Neural cell (in vitro differentiated cells): ENCODE measurements around the gene PDCD1. TPM values are rescaled to one million over a fixed set of nuclear protein-coding genes. Genes with fewer than 3 reads are reported as not detected.
"Not testable (repeated sequence)": the region's sequence is repeated elsewhere in the genome, so short reads cannot be mapped to it uniquely, and the experiment has no call there.

Experiments used
- H2AFZ ChIP-seq: fragments of 200-600, 300-800 bp; sonication (generic), shearing (Covaris generic); 2 replicates; pipeline ENCODE4 v1.6.0; 2014; ENCODE audit warnings: low read depth, mild to moderate bottlenecking, antibody characterized with exemption, low read length, moderate library complexity
- H3F3A ChIP-seq: fragments of 200-600 bp; shearing (Covaris generic); 2 replicates; pipeline ENCODE4 v1.6.1; 2016; ENCODE audit warnings: mild to moderate bottlenecking, moderate library complexity, mixed read lengths, antibody characterized with exemption, low read length; ENCODE audit not compliant: insufficient read depth, poor library complexity, severe bottlenecking
- H3K27ac ChIP-seq: fragments of 200-600, 300-800 bp; sonication (generic), shearing (Covaris generic); 2 replicates; pipeline ENCODE4 v1.5.1; 2014; ENCODE audit warnings: mild to moderate bottlenecking, low read length, moderate library complexity
- H3K27me3 ChIP-seq: fragments of 300-800, 200-600 bp; sonication (generic), shearing (Covaris generic); 2 replicates; pipeline ENCODE4 v1.6.0; 2014; ENCODE audit warnings: mild to moderate bottlenecking, low read depth, low read length, moderate library complexity; ENCODE audit not compliant: insufficient read depth
- H3K36me3 ChIP-seq: fragments of 300-800, 200-600 bp; sonication (generic), shearing (Covaris generic); 2 replicates; pipeline ENCODE4 v1.5.1; 2014; ENCODE audit warnings: mild to moderate bottlenecking, antibody characterized with exemption, low read length, moderate library complexity; ENCODE audit not compliant: insufficient read depth
- H3K4me2 ChIP-seq: fragments of 300-800, 200-600 bp; sonication (generic), shearing (Covaris generic); 2 replicates; pipeline ENCODE4 v1.6.0; 2014; ENCODE audit warnings: mild to moderate bottlenecking, low read length
- H3K4me3 ChIP-seq: fragments of 300-800, 200-600 bp; sonication (generic), shearing (Covaris generic); 2 replicates; pipeline ENCODE4 v1.5.1; 2014; ENCODE audit warnings: mild to moderate bottlenecking, low read length, moderate library complexity
- H3K79me2 ChIP-seq: fragments of 200-600 bp; shearing (Covaris generic); replicated peaks from 2 replicates; pipeline ENCODE4 v1.6.0; 2014; ENCODE audit warnings: mild to moderate bottlenecking, low read length, moderate library complexity; ENCODE audit not compliant: insufficient read depth
- H3K9ac ChIP-seq: fragments of 300-800, 200-600 bp; sonication (generic), shearing (Covaris generic); 2 replicates; pipeline ENCODE4 v1.6.1; 2016; ENCODE audit warnings: mild to moderate bottlenecking, low read length, mixed read lengths
- H3K9me2 ChIP-seq: fragments of 200-600 bp; shearing (Covaris generic); 2 replicates; pipeline ENCODE4 v1.6.1; 2016; ENCODE audit warnings: mild to moderate bottlenecking, low read length, mixed read lengths; ENCODE audit not compliant: insufficient read depth
- H3K9me3 ChIP-seq: fragments of 200-600, 300-800 bp; sonication (generic), shearing (Covaris generic); 2 replicates; pipeline ENCODE4 v1.6.1; 2016; ENCODE audit warnings: mild to moderate bottlenecking, mixed run types, low read length, moderate library complexity, mixed read lengths
- H4K20me1 ChIP-seq: fragments of 200-600 bp; shearing (Covaris generic); 2 replicates; pipeline ENCODE4 v1.6.1; 2016; ENCODE audit warnings: mild to moderate bottlenecking, mixed run types; ENCODE audit not compliant: insufficient read depth
- EP300 ChIP-seq: fragments of 450-650 bp; conservative IDR thresholded peaks from 2 replicates; pipeline ENCODE4 v1.6.1; 2014; ENCODE audit warnings: antibody characterized with exemption, mild to moderate bottlenecking, moderate library complexity; ENCODE audit not compliant: poor library complexity, severe bottlenecking
- EZH2 ChIP-seq: fragments of 200-600, 300-800 bp; shearing (Covaris generic), sonication (generic); IDR thresholded peaks from 2 replicates; pipeline ENCODE4 v1.6.1; 2014; ENCODE audit warnings: antibody characterized with exemption, low read length, borderline replicate concordance, mild to moderate bottlenecking; ENCODE audit not compliant: insufficient read depth, poor library complexity, severe bottlenecking
- MXI1 ChIP-seq: fragments of 450-650 bp; conservative IDR thresholded peaks from 2 replicates; pipeline ENCODE4 v1.6.1; 2014; ENCODE audit warnings: antibody characterized with exemption, mild to moderate bottlenecking; ENCODE audit not compliant: poor library complexity, severe bottlenecking
- POLR2AphosphoS5 ChIP-seq: IDR thresholded peaks from 2 replicates; pipeline ENCODE4 v1.6.1; 2012
- RAD21 ChIP-seq: fragments of 450-650 bp; conservative IDR thresholded peaks from 2 replicates; pipeline ENCODE4 v1.6.1; 2014; ENCODE audit warnings: antibody characterized with exemption, mild to moderate bottlenecking, moderate library complexity
- TAF1 ChIP-seq: IDR thresholded peaks from 2 replicates; pipeline ENCODE4 v1.6.1; 2012; ENCODE audit warnings: low read depth
- polyA plus RNA-seq: library from polyadenylated mRNA; depleted of rRNA; stranded (reverse); fragments of >200 nt; gene quantifications from 2 replicates; pipeline ENCODE4 v1.2.3, GENCODE V29; 2014
- TF ChIP-seq, protein P1 (sequence below): fragments of 450-650 bp; IDR thresholded peaks from 2 replicates; pipeline ENCODE4 v1.5.1; 2014; ENCODE audit warnings: antibody characterized with exemption, mild to moderate bottlenecking, moderate library complexity; ENCODE audit not compliant: poor library complexity, severe bottlenecking
- TF ChIP-seq, protein P2 (sequence below): IDR thresholded peaks from 2 replicates; pipeline ENCODE4 v1.6.1; 2012; ENCODE audit warnings: borderline replicate concordance

The PDCD1 gene
- polyA plus RNA-seq, 1 donor from 2014 or later, result not detected

DNA sequence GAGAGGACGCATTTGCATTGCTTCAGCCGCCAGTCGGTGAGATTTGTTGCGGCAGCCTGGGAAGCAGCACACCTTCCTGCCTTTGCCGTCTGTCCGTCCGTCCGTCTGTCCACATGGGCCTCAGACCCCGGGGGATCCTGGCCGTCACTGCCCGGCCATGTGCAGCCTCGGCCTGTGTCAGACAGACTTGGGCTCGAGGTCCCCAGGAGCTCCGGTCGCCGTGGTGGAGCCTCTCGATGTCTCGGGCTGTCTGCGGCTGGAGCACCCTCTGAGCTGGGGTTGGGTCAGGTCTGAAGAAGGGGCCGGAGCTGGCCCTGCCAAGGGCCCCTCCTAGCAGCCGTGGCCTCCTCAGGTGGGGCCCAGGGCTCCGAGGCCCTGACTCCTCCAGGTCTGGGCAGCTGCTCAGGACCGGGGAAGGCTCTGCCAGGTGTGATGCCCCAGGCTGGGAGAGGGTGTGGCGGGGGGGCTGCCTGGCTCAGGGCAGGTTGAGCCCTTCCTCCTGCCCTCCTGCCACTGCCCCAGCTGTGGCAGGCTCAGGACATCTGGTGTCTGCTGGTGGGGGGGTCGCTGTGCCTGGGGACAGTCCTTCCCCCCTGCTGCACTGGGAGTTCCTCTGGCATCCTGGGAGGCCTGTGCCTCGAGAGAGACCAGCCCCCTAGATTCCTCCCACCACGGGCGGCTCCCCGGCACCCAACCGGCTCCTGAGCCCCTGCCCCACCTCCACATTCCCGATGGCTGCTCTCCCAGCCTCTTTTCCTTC lies 37.9 kb downstream of the PDCD1 start:
- Histone ChIP-seq H3K27ac (no peak overlapping the region), H3K27me3 (no peaks in the 10 kb centered on the region), H3K4me2 (no peak overlapping the region), H3K36me3 (no peaks in the 10 kb centered on the region), H3K79me2 (no peaks in the 10 kb centered on the region), H3K9me2 (no peaks in the 10 kb centered on the region), H2AFZ (no peak overlapping the region), H3F3A (no peaks in the 10 kb centered on the region), H3K4me3 (no peak overlapping the region), H3K9ac (no peak overlapping the region), H3K9me3 (no peaks in the 10 kb centered on the region), H4K20me1 (no peaks in the 10 kb centered on the region)
- TF ChIP-seq RAD21, result no peak
- TF ChIP-seq EZH2, result no peak
- no peak for TF ChIP-seq POLR2AphosphoS5

DNA sequence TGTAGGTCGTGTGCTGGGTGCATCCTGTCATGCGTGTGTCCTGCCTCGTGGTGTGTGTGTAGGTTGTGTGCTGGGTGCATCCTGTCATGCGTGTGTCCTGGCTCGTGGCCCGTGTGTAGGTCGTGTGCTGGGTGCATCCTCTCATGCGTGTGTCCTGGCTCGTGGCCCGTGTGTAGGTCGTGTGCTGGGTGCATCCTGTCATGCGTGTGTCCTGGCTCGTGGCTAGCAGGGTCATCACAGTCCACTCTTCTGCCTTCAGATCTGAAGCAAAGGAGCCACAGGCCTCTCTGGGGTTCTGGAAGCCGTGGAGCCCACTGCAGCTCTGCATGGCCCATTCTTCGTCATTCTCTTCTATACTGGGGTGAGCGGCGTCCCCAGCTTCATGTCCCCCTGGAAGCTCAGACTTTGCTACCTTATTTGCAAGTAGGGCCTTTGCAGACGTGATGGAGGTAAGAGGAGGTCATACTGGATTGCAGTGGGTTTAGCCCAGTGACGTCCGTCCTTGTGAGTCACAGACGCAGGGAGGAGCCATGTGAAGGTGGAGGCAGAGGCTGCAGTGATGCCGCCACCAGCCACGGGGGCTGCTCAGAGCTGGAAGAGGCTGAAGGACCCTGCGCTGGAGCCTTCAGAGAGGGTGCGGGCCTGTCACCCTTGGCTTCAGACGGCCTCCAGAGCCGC lies 38.6 kb downstream of the PDCD1 start:
- not testable (repeated sequence) for H3K9ac ChIP-seq, H3K9me3 ChIP-seq

DNA sequence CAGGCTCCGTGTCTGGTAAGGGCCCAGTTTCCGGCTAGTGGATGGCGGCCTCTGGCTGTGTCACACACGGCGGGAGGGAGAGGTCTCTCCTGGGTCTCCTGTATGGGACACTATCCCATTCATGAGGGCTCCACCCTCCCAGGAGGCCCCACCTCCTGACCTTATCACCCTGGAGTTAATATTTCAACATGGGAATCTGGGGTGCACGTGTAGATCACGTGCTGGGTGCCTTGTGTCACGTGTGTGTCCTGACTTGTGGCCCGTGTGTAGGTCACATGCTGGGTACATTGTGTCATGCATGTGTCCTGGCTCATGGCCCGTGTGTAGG lies 39.8 kb downstream of the PDCD1 start:
- H3K27me3 ChIP-seq, result no peaks in the 10 kb centered on the region
- H3K9me3 ChIP-seq, result no peaks in the 10 kb centered on the region
- no peak overlapping the region for H3K4me3 ChIP-seq
- no peak overlapping the region for H3K4me2 ChIP-seq
- no peaks in the 10 kb centered on the region for H4K20me1 ChIP-seq
- no peaks in the 10 kb centered on the region for H3F3A ChIP-seq
- TF ChIP-seq RAD21, result no peak
- TF ChIP-seq, protein P1, sequence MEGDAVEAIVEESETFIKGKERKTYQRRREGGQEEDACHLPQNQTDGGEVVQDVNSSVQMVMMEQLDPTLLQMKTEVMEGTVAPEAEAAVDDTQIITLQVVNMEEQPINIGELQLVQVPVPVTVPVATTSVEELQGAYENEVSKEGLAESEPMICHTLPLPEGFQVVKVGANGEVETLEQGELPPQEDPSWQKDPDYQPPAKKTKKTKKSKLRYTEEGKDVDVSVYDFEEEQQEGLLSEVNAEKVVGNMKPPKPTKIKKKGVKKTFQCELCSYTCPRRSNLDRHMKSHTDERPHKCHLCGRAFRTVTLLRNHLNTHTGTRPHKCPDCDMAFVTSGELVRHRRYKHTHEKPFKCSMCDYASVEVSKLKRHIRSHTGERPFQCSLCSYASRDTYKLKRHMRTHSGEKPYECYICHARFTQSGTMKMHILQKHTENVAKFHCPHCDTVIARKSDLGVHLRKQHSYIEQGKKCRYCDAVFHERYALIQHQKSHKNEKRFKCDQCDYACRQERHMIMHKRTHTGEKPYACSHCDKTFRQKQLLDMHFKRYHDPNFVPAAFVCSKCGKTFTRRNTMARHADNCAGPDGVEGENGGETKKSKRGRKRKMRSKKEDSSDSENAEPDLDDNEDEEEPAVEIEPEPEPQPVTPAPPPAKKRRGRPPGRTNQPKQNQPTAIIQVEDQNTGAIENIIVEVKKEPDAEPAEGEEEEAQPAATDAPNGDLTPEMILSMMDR, result no peak
- TF ChIP-seq POLR2AphosphoS5, result no peak
- no peak for TF ChIP-seq EP300
- no peak overlapping the region for H2AFZ ChIP-seq
- H3K9ac ChIP-seq, result no peak overlapping the region
- no peaks in the 10 kb centered on the region for H3K36me3 ChIP-seq
- H3K79me2 ChIP-seq, result no peaks in the 10 kb centered on the region
- no peak overlapping the region for H3K27ac ChIP-seq
- H3K9me2 ChIP-seq, result no peaks in the 10 kb centered on the region

More for the DNA sequence above, 38.6 kb downstream of the PDCD1 start:
- not testable (repeated sequence) for H3K79me2 ChIP-seq, H3K27ac ChIP-seq, H3K9me2 ChIP-seq, H3K27me3 ChIP-seq, H3K4me2 ChIP-seq, H3K4me3 ChIP-seq, H3K36me3 ChIP-seq, H2AFZ ChIP-seq, H4K20me1 ChIP-seq, H3F3A ChIP-seq

DNA sequence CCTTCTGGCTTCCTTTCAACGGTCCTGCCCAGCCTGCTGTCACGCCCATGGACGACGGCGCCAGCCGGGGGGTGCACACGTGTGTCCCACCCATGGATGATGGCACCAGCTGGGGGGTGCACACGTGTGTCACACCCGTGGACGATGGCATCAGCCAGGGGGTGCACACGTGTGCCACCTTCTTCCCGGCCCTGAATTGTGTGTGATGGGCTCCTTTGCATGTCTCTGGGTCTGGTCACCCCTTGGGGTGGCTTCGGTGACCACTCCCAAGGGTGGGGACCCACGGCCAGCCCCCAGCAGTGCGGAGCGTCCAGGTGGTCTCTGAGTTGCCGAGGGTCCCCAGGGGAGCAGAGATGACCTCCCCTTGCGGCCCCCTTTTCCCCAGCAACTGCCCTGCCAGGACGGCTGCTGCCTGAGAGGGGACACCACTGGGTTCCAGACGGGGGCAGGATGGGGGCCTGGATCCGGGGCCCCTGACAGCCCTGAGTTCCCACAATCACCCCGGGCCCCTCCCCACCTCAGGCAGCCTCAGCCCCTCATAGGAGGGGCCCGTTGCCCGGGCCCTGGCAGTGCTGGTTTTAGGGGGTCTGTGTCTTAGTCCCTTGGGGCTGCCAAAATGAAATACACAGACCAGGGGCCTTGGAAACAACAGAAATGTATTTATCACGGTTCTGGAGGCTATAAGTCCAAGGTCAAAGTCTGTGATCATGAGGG lies 40.3 kb downstream of the PDCD1 start:
- Histone ChIP-seq H3K9ac (no peak overlapping the region), H3K36me3 (no peaks in the 10 kb centered on the region), H2AFZ (no peak overlapping the region), H3K9me2 (no peaks in the 10 kb centered on the region), H3F3A (no peaks in the 10 kb centered on the region), H3K4me2 (no peak overlapping the region), H3K4me3 (no peak overlapping the region), H3K27ac (no peak overlapping the region), H3K79me2 (no peaks in the 10 kb centered on the region), H4K20me1 (no peaks in the 10 kb centered on the region), H3K27me3 (no peaks in the 10 kb centered on the region), H3K9me3 (no peaks in the 10 kb centered on the region)
- TF ChIP-seq EZH2, result no peak
- no peak for TF ChIP-seq RAD21
- no peak for TF ChIP-seq TAF1
- TF ChIP-seq, protein P2, sequence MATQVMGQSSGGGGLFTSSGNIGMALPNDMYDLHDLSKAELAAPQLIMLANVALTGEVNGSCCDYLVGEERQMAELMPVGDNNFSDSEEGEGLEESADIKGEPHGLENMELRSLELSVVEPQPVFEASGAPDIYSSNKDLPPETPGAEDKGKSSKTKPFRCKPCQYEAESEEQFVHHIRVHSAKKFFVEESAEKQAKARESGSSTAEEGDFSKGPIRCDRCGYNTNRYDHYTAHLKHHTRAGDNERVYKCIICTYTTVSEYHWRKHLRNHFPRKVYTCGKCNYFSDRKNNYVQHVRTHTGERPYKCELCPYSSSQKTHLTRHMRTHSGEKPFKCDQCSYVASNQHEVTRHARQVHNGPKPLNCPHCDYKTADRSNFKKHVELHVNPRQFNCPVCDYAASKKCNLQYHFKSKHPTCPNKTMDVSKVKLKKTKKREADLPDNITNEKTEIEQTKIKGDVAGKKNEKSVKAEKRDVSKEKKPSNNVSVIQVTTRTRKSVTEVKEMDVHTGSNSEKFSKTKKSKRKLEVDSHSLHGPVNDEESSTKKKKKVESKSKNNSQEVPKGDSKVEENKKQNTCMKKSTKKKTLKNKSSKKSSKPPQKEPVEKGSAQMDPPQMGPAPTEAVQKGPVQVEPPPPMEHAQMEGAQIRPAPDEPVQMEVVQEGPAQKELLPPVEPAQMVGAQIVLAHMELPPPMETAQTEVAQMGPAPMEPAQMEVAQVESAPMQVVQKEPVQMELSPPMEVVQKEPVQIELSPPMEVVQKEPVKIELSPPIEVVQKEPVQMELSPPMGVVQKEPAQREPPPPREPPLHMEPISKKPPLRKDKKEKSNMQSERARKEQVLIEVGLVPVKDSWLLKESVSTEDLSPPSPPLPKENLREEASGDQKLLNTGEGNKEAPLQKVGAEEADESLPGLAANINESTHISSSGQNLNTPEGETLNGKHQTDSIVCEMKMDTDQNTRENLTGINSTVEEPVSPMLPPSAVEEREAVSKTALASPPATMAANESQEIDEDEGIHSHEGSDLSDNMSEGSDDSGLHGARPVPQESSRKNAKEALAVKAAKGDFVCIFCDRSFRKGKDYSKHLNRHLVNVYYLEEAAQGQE, result no peak
- no peak for TF ChIP-seq EP300
- TF ChIP-seq MXI1, result no peak
- TF ChIP-seq, protein P1, result no peak
